ENCODE data around the gene MAP2K1. TPM values are rescaled to one million over a fixed set of nuclear protein-coding genes. Genes with fewer than 3 reads are reported as not detected.
"Not testable (repeated sequence)": the region's sequence is repeated elsewhere in the genome, so short reads cannot be mapped to it uniquely, and the experiment has no call there.

Gene MAP2K1
- total RNA-seq, 1 experiment from 2014 or later: 56.8 TPM

- CTCF ChIA-PET: no interaction called here
- no peak overlapping the region for H3K27ac ChIP-seq (ENCODE audit: low read depth, low read length, poor library complexity, severe bottlenecking)
- no peak overlapping the region for H3K4me3 ChIP-seq (ENCODE audit: low read depth, low read length, poor library complexity, severe bottlenecking)
- TF ChIP-seq EZH2 (IDR thresholded peaks at IDR 0.05; ENCODE audit: borderline replicate concordance, low read depth, low read length, poor library complexity, severe bottlenecking): no peak
- TF ChIP-seq, protein P1, sequence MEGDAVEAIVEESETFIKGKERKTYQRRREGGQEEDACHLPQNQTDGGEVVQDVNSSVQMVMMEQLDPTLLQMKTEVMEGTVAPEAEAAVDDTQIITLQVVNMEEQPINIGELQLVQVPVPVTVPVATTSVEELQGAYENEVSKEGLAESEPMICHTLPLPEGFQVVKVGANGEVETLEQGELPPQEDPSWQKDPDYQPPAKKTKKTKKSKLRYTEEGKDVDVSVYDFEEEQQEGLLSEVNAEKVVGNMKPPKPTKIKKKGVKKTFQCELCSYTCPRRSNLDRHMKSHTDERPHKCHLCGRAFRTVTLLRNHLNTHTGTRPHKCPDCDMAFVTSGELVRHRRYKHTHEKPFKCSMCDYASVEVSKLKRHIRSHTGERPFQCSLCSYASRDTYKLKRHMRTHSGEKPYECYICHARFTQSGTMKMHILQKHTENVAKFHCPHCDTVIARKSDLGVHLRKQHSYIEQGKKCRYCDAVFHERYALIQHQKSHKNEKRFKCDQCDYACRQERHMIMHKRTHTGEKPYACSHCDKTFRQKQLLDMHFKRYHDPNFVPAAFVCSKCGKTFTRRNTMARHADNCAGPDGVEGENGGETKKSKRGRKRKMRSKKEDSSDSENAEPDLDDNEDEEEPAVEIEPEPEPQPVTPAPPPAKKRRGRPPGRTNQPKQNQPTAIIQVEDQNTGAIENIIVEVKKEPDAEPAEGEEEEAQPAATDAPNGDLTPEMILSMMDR (conservative IDR thresholded peaks at IDR 0.05; ENCODE audit: low read depth, low read length): no peak
- no peak for DNase-seq (ENCODE audit: low spot score)
- intact Hi-C loops (cut with micrococcal nuclease; ENCODE audit: unreplicated experiment): no loop called here
- no peaks in the 10 kb centered on the region for H3K9me3 ChIP-seq (ENCODE audit: low read depth, low read length, poor library complexity, severe bottlenecking)
- peaks cover 9% of the 10 kb centered on the region for H3K4me1 ChIP-seq (ENCODE audit: insufficient read depth, low read length, poor library complexity, severe bottlenecking)
- no peaks in the 10 kb centered on the region for H3K27me3 ChIP-seq (replicated peaks; ENCODE audit: insufficient read depth, low read depth, low read length, poor library complexity)
- H3K36me3 ChIP-seq (ENCODE audit: insufficient read depth, low read length, poor library complexity, severe bottlenecking): no peaks in the 10 kb centered on the region
- POLR2A ChIA-PET (ENCODE audit: low non-redundant PET): no interaction called here
- BruUV-seq (replicated peaks): no TSS peak
Measured at GRCh38 chr15:66389098-66389858, 2.6 kb downstream of the MAP2K1 start.

GRCh38 chr15:66389859-66390381, 3.2 kb downstream of the MAP2K1 start:
- TF ChIP-seq EZH2 (IDR thresholded peaks at IDR 0.05; ENCODE audit: borderline replicate concordance, low read depth, low read length, poor library complexity, severe bottlenecking): no peak
- TF ChIP-seq, protein P1 (conservative IDR thresholded peaks at IDR 0.05; ENCODE audit: low read depth, low read length): no peak
- Histone ChIP-seq H3K27me3 (replicated peaks; ENCODE audit: insufficient read depth, low read depth, low read length, poor library complexity) (no peaks in the 10 kb centered on the region), H3K9me3 (ENCODE audit: low read depth, low read length, poor library complexity, severe bottlenecking) (no peaks in the 10 kb centered on the region), H3K4me3 (ENCODE audit: low read depth, low read length, poor library complexity, severe bottlenecking) (no peak overlapping the region), H3K36me3 (ENCODE audit: insufficient read depth, low read length, poor library complexity, severe bottlenecking) (no peaks in the 10 kb centered on the region), H3K4me1 (ENCODE audit: insufficient read depth, low read length, poor library complexity, severe bottlenecking) (peaks cover 9% of the 10 kb centered on the region), H3K27ac (ENCODE audit: low read depth, low read length, poor library complexity, severe bottlenecking) (no peak overlapping the region)
- intact Hi-C loops (cut with micrococcal nuclease; ENCODE audit: unreplicated experiment): no loop called here
- ChIA-PET CTCF (no interaction called here), POLR2A (ENCODE audit: low non-redundant PET) (no interaction called here)
- DNase-seq (ENCODE audit: low spot score): no peak
- no TSS peak for BruUV-seq (replicated peaks)

GRCh38 chr15:66390678-66391077, 4.0 kb downstream of the MAP2K1 start:
- Histone ChIP-seq H3K27ac (ENCODE audit: low read depth, low read length, poor library complexity, severe bottlenecking) (no peak overlapping the region), H3K4me3 (ENCODE audit: low read depth, low read length, poor library complexity, severe bottlenecking) (no peak overlapping the region), H3K36me3 (ENCODE audit: insufficient read depth, low read length, poor library complexity, severe bottlenecking) (no peaks in the 10 kb centered on the region), H3K9me3 (ENCODE audit: low read depth, low read length, poor library complexity, severe bottlenecking) (no peaks in the 10 kb centered on the region), H3K4me1 (ENCODE audit: insufficient read depth, low read length, poor library complexity, severe bottlenecking) (peaks cover 9% of the 10 kb centered on the region), H3K27me3 (replicated peaks; ENCODE audit: insufficient read depth, low read depth, low read length, poor library complexity) (no peaks in the 10 kb centered on the region)
- POLR2A ChIA-PET (ENCODE audit: low non-redundant PET): interaction anchor here (0.6 kb wide), 1 partner anchor 571 kb away, joined by 5 read pairs; no protein-coding TSS in a partner anchor
- intact Hi-C loops (cut with micrococcal nuclease; ENCODE audit: unreplicated experiment): no loop called here
- no peak for DNase-seq (ENCODE audit: low spot score)
- TF ChIP-seq, protein P1 (conservative IDR thresholded peaks at IDR 0.05; ENCODE audit: low read depth, low read length): no peak
- no peak for TF ChIP-seq EZH2 (IDR thresholded peaks at IDR 0.05; ENCODE audit: borderline replicate concordance, low read depth, low read length, poor library complexity, severe bottlenecking)
- no TSS peak for BruUV-seq (replicated peaks)
- CTCF ChIA-PET: no interaction called here

DNA sequence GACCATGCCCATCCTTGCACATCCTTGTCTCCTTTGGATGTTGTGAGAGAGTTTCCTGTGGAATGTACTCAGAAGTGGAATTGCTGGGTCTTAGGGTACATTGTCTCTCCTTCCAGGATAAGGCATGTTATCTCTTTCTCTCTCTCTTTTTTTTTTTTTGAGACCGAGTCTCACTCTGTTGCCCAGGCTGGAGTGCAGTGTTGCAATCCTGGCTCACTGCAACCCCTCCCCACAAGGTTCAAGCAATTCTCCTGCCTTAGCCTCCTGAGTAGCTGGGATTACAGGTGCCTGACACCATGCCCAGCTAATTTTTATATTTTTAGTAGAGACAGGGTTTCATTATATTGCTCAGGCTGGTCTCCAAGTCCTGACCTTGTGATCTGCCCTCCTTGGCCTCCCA, 6.3 kb downstream of the MAP2K1 start:
- POLR2A ChIA-PET (ENCODE audit: low non-redundant PET); DNase-seq (ENCODE audit: low spot score); H3K36me3 ChIP-seq (ENCODE audit: insufficient read depth, low read length, poor library complexity, severe bottlenecking); H3K27me3 ChIP-seq (replicated peaks; ENCODE audit: insufficient read depth, low read depth, low read length, poor library complexity); CTCF ChIA-PET; BruUV-seq (replicated peaks); H3K4me3 ChIP-seq (ENCODE audit: low read depth, low read length, poor library complexity, severe bottlenecking); H3K27ac ChIP-seq (ENCODE audit: low read depth, low read length, poor library complexity, severe bottlenecking); H3K4me1 ChIP-seq (ENCODE audit: insufficient read depth, low read length, poor library complexity, severe bottlenecking); H3K9me3 ChIP-seq (ENCODE audit: low read depth, low read length, poor library complexity, severe bottlenecking); intact Hi-C loops (cut with micrococcal nuclease; ENCODE audit: unreplicated experiment): not testable (repeated sequence)

Measured in A673 (cell line).